Retinal pigment epithelial cell (primary cell): ENCODE results near the gene WDR81.
A peak's percentile ranks its signal among the peaks of the same experiment; 100 is the strongest.

ENCODE experiments used
- DNase-seq: peaks from one replicate; pipeline ENCODE4 v3.0.0-alpha.2; 2010; ENCODE audit warnings: low read depth
- H3K4me3 ChIP-seq: 2 replicates; pipeline ENCODE4 v1.5.1; 2011; ENCODE audit warnings: mild to moderate bottlenecking, low read length, control low read depth, moderate library complexity
- TF ChIP-seq, protein P1 (sequence below): conservative IDR thresholded peaks from 2 replicates; pipeline ENCODE4 v1.5.1; 2011; ENCODE audit warnings: low read depth, low read length, control low read depth, inconsistent platforms

WDR81 gene

DNA sequence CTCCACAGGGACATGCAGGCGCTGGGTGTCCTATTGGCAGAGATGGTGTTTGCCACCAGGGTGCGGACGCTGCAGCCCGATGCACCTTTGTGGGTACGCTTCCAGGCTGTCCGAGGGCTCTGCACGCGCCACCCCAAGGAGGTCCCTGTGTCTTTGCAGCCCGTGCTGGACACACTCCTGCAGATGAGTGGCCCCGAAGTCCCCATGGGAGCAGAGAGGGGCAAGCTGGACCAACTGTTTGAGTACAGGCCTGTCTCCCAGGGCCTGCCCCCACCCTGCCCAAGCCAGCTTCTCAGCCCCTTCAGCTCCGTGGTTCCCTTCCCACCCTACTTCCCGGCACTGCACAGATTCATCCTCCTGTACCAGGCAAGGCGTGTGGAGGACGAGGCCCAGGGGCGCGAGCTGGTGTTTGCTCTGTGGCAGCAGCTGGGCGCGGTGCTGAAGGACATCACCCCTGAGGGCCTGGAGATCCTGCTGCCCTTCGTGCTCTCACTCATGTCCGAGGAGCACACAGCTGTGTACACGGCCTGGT is 2.8 kb downstream of the WDR81 start:
- H3K4me3 ChIP-seq, result no peak overlapping the region
- no peak for DNase-seq
- TF ChIP-seq, protein P1, sequence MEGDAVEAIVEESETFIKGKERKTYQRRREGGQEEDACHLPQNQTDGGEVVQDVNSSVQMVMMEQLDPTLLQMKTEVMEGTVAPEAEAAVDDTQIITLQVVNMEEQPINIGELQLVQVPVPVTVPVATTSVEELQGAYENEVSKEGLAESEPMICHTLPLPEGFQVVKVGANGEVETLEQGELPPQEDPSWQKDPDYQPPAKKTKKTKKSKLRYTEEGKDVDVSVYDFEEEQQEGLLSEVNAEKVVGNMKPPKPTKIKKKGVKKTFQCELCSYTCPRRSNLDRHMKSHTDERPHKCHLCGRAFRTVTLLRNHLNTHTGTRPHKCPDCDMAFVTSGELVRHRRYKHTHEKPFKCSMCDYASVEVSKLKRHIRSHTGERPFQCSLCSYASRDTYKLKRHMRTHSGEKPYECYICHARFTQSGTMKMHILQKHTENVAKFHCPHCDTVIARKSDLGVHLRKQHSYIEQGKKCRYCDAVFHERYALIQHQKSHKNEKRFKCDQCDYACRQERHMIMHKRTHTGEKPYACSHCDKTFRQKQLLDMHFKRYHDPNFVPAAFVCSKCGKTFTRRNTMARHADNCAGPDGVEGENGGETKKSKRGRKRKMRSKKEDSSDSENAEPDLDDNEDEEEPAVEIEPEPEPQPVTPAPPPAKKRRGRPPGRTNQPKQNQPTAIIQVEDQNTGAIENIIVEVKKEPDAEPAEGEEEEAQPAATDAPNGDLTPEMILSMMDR, result no peak

DNA sequence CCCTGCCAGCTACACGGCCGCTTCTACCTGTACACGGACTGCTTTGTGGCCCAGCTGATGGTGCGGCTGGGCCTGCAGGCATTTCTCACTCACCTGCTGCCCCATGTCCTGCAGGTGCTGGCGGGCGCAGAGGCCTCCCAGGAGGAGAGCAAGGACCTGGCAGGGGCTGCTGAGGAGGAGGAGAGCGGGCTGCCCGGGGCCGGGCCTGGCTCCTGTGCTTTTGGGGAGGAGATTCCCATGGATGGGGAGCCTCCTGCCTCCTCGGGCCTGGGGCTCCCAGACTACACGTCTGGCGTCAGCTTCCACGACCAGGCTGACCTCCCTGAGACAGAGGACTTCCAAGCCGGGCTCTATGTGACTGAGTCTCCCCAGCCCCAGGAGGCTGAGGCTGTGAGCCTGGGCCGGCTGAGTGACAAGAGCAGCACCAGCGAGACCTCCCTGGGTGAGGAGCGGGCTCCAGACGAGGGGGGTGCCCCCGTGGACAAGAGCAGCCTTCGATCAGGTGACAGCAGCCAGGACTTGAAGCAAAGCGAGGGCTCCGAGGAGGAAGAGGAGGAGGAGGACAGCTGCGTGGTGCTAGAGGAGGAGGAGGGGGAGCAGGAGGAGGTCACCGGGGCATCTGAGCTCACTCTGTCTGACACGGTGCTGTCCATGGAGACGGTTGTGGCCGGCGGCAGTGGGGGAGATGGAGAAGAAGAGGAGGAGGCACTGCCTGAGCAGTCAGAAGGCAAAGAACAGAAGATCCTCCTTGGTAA is 3.5 kb downstream of the WDR81 start:
- no peak for DNase-seq
- TF ChIP-seq, protein P1, result no peak
- no peak overlapping the region for H3K4me3 ChIP-seq

DNA sequence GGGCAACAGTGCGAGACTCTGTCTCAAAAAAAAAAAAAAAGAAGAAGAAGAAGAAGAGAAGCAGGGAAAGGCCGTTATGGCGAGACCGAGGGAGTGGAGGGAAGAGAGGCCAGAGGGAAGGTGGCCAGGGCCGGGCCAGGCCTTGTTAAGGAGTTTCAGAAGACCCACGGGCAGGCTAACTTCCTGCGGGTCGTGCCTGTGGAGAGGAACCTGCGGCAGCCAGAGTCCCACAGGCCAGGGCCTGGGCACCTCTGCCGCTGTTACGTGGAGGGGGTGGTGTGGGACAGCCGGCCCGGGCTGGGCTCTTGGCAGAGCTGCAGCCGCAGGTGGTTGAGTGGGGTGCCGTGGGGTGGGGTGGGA is 5.4 kb downstream of the WDR81 start:
- TF ChIP-seq, protein P1, result no peak
- no peak for DNase-seq
- no peak overlapping the region for H3K4me3 ChIP-seq

DNA sequence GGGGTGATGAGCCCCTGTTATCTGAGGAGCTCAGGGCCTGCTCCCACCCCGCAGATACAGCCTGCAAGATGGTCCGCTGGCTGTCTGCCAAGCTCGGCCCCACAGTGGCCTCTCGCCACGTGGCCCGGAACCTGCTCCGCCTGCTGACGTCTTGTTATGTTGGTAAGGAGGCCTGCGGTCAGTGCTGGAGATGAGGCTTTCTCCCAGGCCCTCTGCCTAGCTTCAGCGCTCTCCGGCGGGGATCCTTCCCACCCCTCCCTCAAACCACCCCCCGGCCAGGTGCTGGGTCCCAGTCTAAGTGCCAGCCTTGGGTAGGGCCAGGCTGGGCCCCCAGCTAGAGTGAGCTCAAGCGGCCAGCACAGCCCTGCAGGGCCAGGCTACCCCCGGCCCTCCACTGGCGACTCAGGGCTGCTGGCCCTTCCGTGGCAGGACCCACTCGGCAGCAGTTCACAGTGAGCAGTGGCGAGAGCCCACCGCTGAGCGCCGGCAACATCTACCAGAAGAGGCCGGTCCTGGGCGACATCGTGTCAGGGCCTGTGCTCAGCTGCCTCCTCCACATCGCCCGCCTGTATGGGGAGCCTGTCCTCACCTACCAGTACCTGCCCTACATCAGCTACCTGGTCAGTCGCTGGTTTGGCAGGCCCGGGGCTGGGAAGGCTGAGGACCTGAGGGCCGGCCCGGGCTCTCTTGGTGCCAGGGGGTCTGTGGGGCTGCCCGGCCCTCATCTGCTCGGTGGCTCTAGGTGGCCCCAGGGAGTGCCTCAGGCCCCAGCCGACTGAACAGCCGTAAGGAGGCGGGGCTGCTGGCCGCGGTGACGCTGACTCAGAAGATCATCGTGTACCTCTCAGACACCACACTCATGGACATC is 6.1 kb downstream of the WDR81 start:
- DNase-seq, result peak; percentile 73
- TF ChIP-seq, protein P1, result no peak
- no peak overlapping the region for H3K4me3 ChIP-seq

DNA sequence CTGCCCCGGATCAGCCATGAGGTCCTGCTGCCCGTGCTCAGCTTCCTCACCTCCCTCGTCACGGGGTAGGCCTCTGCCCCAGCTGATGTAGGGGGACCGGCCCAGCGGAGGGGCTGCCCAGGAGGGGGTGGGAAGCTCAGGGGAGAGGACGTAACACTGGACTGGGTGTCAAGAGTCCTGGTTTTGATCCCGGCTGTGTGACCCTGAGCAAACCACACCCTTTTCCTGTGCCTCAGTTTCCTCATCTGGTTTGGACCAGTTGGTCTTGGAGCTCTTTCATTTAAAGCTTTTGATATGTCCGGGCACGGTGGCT is 6.6 kb downstream of the WDR81 start:
- TF ChIP-seq, protein P1, result no peak
- H3K4me3 ChIP-seq, result no peak overlapping the region

DNA sequence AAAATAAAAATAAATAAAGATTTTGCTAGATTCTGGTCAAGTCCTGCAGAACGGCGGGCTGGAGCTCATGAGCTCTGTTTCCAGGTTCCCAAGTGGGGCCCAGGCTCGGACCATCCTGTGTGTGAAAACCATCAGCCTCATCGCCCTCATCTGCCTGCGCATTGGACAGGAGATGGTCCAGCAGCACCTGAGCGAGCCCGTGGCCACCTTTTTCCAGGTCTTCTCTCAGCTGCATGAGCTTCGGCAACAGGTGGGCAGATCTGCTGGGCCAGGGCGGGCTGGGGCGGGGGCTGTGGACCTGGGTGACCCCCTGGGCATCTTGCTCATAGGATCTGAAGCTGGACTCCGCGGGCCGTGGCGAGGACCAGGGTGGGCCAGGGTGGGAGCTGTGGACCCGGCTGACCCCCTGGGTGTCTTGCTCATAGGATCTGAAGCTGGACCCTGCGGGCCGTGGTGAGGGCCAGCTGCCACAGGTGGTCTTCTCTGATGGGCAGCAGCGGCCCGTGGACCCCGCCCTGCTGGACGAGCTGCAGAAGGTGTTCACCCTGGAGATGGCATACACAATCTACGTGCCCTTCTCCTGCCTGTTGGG is 7.8 kb downstream of the WDR81 start:
- no peak overlapping the region for H3K4me3 ChIP-seq
- TF ChIP-seq, protein P1, result no peak
- DNase-seq, result no peak

More for the DNA sequence above, 6.6 kb downstream of the WDR81 start:
- no peak for DNase-seq
